UCSD-AML1 (cell line): ENCODE results near the gene RBFOX2.

Experiments
- DNase-seq: peaks from one replicate; lab custom pipeline; 2025; ENCODE audit not compliant: unreplicated experiment; lab: John Stamatoyannopoulos, UW

Gene RBFOX2

GRCh38 chr22:35903571-35904335 is 124.9 kb downstream of the RBFOX2 start:
- DNase-seq = no peak

GRCh38 chr22:35900483-35901168 is 128.0 kb downstream of the RBFOX2 start:
- DNase-seq = no peak

- DNase-seq = no peak
Measured at GRCh38 chr22:35899736-35900135, 128.9 kb downstream of the RBFOX2 start.

GRCh38 chr22:35896111-35896705 is 132.4 kb downstream of the RBFOX2 start:
- DNase-seq = no peak

- DNase-seq = no peak
Measured at GRCh38 chr22:35894937-35895708, 133.5 kb downstream of the RBFOX2 start.

- DNase-seq = no peak
Measured at GRCh38 chr22:35894464-35894878, 134.2 kb downstream of the RBFOX2 start.

- no peak for DNase-seq
Measured at GRCh38 chr22:35893698-35894097, 134.9 kb downstream of the RBFOX2 start.

- no peak for DNase-seq
Measured at GRCh38 chr22:35892192-35892591, 136.4 kb downstream of the RBFOX2 start.

GRCh38 chr22:35891442-35891841 is 137.2 kb downstream of the RBFOX2 start:
- no peak for DNase-seq

GRCh38 chr22:35889071-35889470 is 139.6 kb downstream of the RBFOX2 start:
- DNase-seq = no peak

GRCh38 chr22:35888181-35888870 is 140.3 kb downstream of the RBFOX2 start:
- DNase-seq = no peak

- no peak for DNase-seq
Measured at GRCh38 chr22:35887296-35887875, 141.2 kb downstream of the RBFOX2 start.

GRCh38 chr22:35886309-35886708 is 142.3 kb downstream of the RBFOX2 start:
- no peak for DNase-seq

- DNase-seq = no peak
Measured at GRCh38 chr22:35884529-35884928, 144.1 kb downstream of the RBFOX2 start.

GRCh38 chr22:35883031-35883620 is 145.5 kb downstream of the RBFOX2 start:
- no peak for DNase-seq

- no peak for DNase-seq
Measured at GRCh38 chr22:35882211-35883030, 146.2 kb downstream of the RBFOX2 start.

GRCh38 chr22:35879351-35879750 is 149.3 kb downstream of the RBFOX2 start:
- DNase-seq = no peak

GRCh38 chr22:35873426-35873825 is 155.2 kb downstream of the RBFOX2 start:
- no peak for DNase-seq

- no peak for DNase-seq
Measured at GRCh38 chr22:35872451-35872850, 156.2 kb downstream of the RBFOX2 start.
